T-helper 1 cell (primary cell): ENCODE data around the gene NCBP2L.
"Not testable (repeated sequence)": the region's sequence is repeated elsewhere in the genome, so short reads cannot be mapped to it uniquely, and the experiment has no call there.

Source experiments
- DNase-seq, 5 donors: peaks; one replicate each; pipeline ENCODE4 v3.0.0-alpha.2; 2012 to 2020

Gene NCBP2L

GRCh38 chrX:107753187-107753586, 24.3 kb upstream of the NCBP2L start:
- no peak for DNase-seq

- DNase-seq, result no peak
These were observed 21.8 kb upstream of the NCBP2L start for GRCh38 chrX:107755721-107756120.

- no peak for DNase-seq
These were observed 19.2 kb upstream of the NCBP2L start for GRCh38 chrX:107758231-107758766.

GRCh38 chrX:107760304-107761077, 17.0 kb upstream of the NCBP2L start:
- DNase-seq, result no peak

GRCh38 chrX:107763647-107764046, 13.9 kb upstream of the NCBP2L start:
- DNase-seq, result no peak

- no peak for DNase-seq
These were observed 12.5 kb upstream of the NCBP2L start for GRCh38 chrX:107764845-107765608.

GRCh38 chrX:107766470-107767150, 10.9 kb upstream of the NCBP2L start:
- no peak for DNase-seq

GRCh38 chrX:107768051-107768450, 9.5 kb upstream of the NCBP2L start:
- DNase-seq, result no peak

- no peak for DNase-seq
These were observed 7.8 kb upstream of the NCBP2L start for GRCh38 chrX:107769581-107770317.

- no peak for DNase-seq
These were observed 4.3 kb upstream of the NCBP2L start for GRCh38 chrX:107773206-107773605.

GRCh38 chrX:107773906-107774435, 3.6 kb upstream of the NCBP2L start:
- DNase-seq, result no peak

- no peak for DNase-seq
These were observed 2.4 kb upstream of the NCBP2L start for GRCh38 chrX:107775000-107775733.

- DNase-seq, result peak; percentile 26 to 51 (median 41)
These were observed 1.6 kb upstream of the NCBP2L start, which contains the start of gene TSC22D3 for GRCh38 chrX:107775734-107776511. Gene TSC22D3 (minus strand): TSS chrX:107775787. CDS start chrX:107775419, 368 bp downstream.

GRCh38 chrX:107776649-107777535, 641 bp upstream of the NCBP2L start:
- peak; percentile 36 to 80 (median 63) for DNase-seq

GRCh38 chrX:107780525-107780924, 3.0 kb downstream of the NCBP2L start:
- DNase-seq, result no peak

- DNase-seq, result no peak
These were observed 10.3 kb downstream of the NCBP2L start for GRCh38 chrX:107787827-107788226.

- DNase-seq, result no peak
These were observed 26.9 kb downstream of the NCBP2L start for GRCh38 chrX:107804427-107804826.

- no peak for DNase-seq
These were observed 27.6 kb downstream of the NCBP2L start for GRCh38 chrX:107805179-107805578.

GRCh38 chrX:107810053-107810452, 32.5 kb downstream of the NCBP2L start:
- not testable (repeated sequence) for DNase-seq
